Fibroblast of villous mesenchyme (primary cell): ENCODE data around the gene INTS2. TPM values are rescaled to one million over a fixed set of nuclear protein-coding genes. Genes with fewer than 3 reads are reported as not detected.

Source experiments
- DNase-seq: peaks from one replicate; pipeline ENCODE4 v3.0.0-alpha.2; 2010; ENCODE audit warnings: low read depth
- H3K4me3 ChIP-seq: 2 replicates; pipeline ENCODE4 v1.5.1; 2011; ENCODE audit warnings: low read depth, mild to moderate bottlenecking, low read length
- small RNA-seq: library from RNA; depleted of rRNA; stranded (forward); fragments of <200 nt; gene quantifications from one replicate; pipeline ENCODE3, GENCODE V24; 2012
- total RNA-seq: library from RNA; depleted of rRNA; stranded (reverse); fragments of >200 nt; gene quantifications from 2 replicates; pipeline ENCODE4 v1.2.3, GENCODE V29; 2012
- TF ChIP-seq, protein P1 (sequence below): IDR thresholded peaks from 2 replicates; pipeline ENCODE4 v1.5.1; 2012; ENCODE audit warnings: low read depth, mild to moderate bottlenecking, low read length; ENCODE audit not compliant: insufficient read depth

Gene INTS2
- total RNA-seq, 1 donor = 17.7 TPM

DNA sequence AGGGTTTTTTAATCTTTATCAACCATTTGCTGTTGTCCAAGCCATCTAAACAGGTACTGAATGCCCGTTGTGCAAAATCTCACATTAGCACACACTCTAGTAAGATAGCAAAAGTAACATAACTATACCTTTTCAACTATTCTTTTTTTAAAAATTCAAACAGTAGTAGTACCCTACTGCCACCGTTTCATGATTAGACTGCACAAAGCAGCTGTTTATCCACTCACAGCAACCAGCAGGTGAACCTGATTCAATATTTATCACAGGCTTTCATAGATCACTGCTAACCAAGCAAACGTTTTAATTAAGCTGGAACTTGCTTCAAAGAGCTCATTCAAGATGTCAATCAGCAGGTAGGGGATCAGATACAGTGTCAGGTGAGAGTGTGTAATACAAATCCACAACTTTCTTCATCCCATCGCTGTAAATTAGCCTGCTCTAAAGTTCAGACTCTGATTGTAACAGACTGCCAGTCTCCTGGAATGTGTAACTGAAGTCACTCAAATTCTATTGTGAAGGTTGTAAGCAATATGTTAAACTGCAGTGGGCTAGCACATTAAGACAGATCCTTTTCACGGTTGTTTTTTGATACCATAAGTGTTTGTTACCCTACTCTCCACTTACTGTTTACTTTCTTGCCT lies 111.8 kb downstream of the INTS2 start:
- no peak for DNase-seq
- TF ChIP-seq, protein P1, sequence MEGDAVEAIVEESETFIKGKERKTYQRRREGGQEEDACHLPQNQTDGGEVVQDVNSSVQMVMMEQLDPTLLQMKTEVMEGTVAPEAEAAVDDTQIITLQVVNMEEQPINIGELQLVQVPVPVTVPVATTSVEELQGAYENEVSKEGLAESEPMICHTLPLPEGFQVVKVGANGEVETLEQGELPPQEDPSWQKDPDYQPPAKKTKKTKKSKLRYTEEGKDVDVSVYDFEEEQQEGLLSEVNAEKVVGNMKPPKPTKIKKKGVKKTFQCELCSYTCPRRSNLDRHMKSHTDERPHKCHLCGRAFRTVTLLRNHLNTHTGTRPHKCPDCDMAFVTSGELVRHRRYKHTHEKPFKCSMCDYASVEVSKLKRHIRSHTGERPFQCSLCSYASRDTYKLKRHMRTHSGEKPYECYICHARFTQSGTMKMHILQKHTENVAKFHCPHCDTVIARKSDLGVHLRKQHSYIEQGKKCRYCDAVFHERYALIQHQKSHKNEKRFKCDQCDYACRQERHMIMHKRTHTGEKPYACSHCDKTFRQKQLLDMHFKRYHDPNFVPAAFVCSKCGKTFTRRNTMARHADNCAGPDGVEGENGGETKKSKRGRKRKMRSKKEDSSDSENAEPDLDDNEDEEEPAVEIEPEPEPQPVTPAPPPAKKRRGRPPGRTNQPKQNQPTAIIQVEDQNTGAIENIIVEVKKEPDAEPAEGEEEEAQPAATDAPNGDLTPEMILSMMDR = no peak
- H3K4me3 ChIP-seq = no peak overlapping the region

Small RNA genes within 50 kb of the gene (small RNA-seq; reads per million reads assigned to genes)
- gene RF00019 = not detected

Other genes starting within 250 kb of the INTS2 start
- gene BRIP1, start 64.5 kb downstream of the INTS2 start, total RNA-seq = 16.1 and 22.9 TPM in 2 replicates
- 65.1 and 88.1 TPM in 2 replicates for gene MED13, start 137.3 kb upstream of the INTS2 start, total RNA-seq